ENCODE results near the gene PDK1.
"Not testable (repeated sequence)": the region's sequence is repeated elsewhere in the genome, so short reads cannot be mapped to it uniquely, and the experiment has no call there.

PDK1 gene

GRCh38 chr2:172513524-172513900 is 42.4 kb upstream of the PDK1 start:
- in situ Hi-C loops (cut with HindIII; ENCODE audit: low pct_ligation_motif_present, low sequenced_read_pairs), result no loop called here
- H3K27ac ChIP-seq, result no peak overlapping the region
- H3K27me3 ChIP-seq (replicated peaks), result no peaks in the 10 kb centered on the region
- no peaks in the 10 kb centered on the region for H3K36me3 ChIP-seq (replicated peaks)
- DNase-seq, result no peak
- no peak overlapping the region for H3K4me3 ChIP-seq (ENCODE audit: low read depth, low read length)
- no peak for TF ChIP-seq CTCF (IDR thresholded peaks at IDR 0.05; ENCODE audit: low read depth, low read length, missing control alignments)

GRCh38 chr2:172513935-172514586 is 41.8 kb upstream of the PDK1 start:
- no peak for DNase-seq
- TF ChIP-seq CTCF (IDR thresholded peaks at IDR 0.05; ENCODE audit: low read depth, low read length, missing control alignments), result no peak
- H3K36me3 ChIP-seq (replicated peaks), result no peaks in the 10 kb centered on the region
- no peak overlapping the region for H3K27ac ChIP-seq
- in situ Hi-C loops (cut with HindIII; ENCODE audit: low pct_ligation_motif_present, low sequenced_read_pairs), result no loop called here
- H3K27me3 ChIP-seq (replicated peaks), result no peaks in the 10 kb centered on the region
- H3K4me3 ChIP-seq (ENCODE audit: low read depth, low read length), result no peak overlapping the region

- Histone ChIP-seq H3K4me3 (ENCODE audit: low read depth, low read length) (no peak overlapping the region), H3K27ac (no peak overlapping the region), H3K27me3 (replicated peaks) (no peaks in the 10 kb centered on the region), H3K36me3 (replicated peaks) (no peaks in the 10 kb centered on the region)
- in situ Hi-C loops (cut with HindIII; ENCODE audit: low pct_ligation_motif_present, low sequenced_read_pairs), result no loop called here
- TF ChIP-seq CTCF (IDR thresholded peaks at IDR 0.05; ENCODE audit: low read depth, low read length, missing control alignments), result no peak
- DNase-seq, result peak; percentile 54
Measured at GRCh38 chr2:172516299-172516698, 39.6 kb upstream of the PDK1 start.

GRCh38 chr2:172518995-172519394 is 36.9 kb upstream of the PDK1 start:
- Histone ChIP-seq H3K36me3 (replicated peaks) (no peaks in the 10 kb centered on the region), H3K27ac (no peak overlapping the region), H3K4me3 (ENCODE audit: low read depth, low read length) (no peak overlapping the region), H3K27me3 (replicated peaks) (no peaks in the 10 kb centered on the region)
- no peak for DNase-seq
- in situ Hi-C loops (cut with HindIII; ENCODE audit: low pct_ligation_motif_present, low sequenced_read_pairs), result no loop called here
- no peak for TF ChIP-seq CTCF (IDR thresholded peaks at IDR 0.05; ENCODE audit: low read depth, low read length, missing control alignments)

GRCh38 chr2:172525601-172526000 is 30.3 kb upstream of the PDK1 start:
- in situ Hi-C loops (cut with HindIII; ENCODE audit: low pct_ligation_motif_present, low sequenced_read_pairs), result no loop called here
- Histone ChIP-seq H3K27me3 (replicated peaks) (no peaks in the 10 kb centered on the region), H3K36me3 (replicated peaks) (no peaks in the 10 kb centered on the region), H3K27ac (no peak overlapping the region), H3K4me3 (ENCODE audit: low read depth, low read length) (no peak overlapping the region)
- no peak for DNase-seq
- no peak for TF ChIP-seq CTCF (IDR thresholded peaks at IDR 0.05; ENCODE audit: low read depth, low read length, missing control alignments)

GRCh38 chr2:172531309-172531708 is 24.6 kb upstream of the PDK1 start:
- H3K36me3 ChIP-seq (replicated peaks), result no peaks in the 10 kb centered on the region
- TF ChIP-seq CTCF (IDR thresholded peaks at IDR 0.05; ENCODE audit: low read depth, low read length, missing control alignments), result no peak
- in situ Hi-C loops (cut with HindIII; ENCODE audit: low pct_ligation_motif_present, low sequenced_read_pairs), result no loop called here
- DNase-seq, result no peak
- no peak overlapping the region for H3K27ac ChIP-seq
- no peaks in the 10 kb centered on the region for H3K27me3 ChIP-seq (replicated peaks)
- H3K4me3 ChIP-seq (ENCODE audit: low read depth, low read length), result no peak overlapping the region

GRCh38 chr2:172532461-172532860 is 23.4 kb upstream of the PDK1 start:
- DNase-seq; H3K4me3 ChIP-seq (ENCODE audit: low read depth, low read length); H3K36me3 ChIP-seq (replicated peaks); H3K27ac ChIP-seq; H3K27me3 ChIP-seq (replicated peaks); in situ Hi-C loops (cut with HindIII; ENCODE audit: low pct_ligation_motif_present, low sequenced_read_pairs): not testable (repeated sequence)

All from brain microvascular endothelial cell (primary cell).